ENCODE results near the gene LAD1.

The LAD1 gene

DNA sequence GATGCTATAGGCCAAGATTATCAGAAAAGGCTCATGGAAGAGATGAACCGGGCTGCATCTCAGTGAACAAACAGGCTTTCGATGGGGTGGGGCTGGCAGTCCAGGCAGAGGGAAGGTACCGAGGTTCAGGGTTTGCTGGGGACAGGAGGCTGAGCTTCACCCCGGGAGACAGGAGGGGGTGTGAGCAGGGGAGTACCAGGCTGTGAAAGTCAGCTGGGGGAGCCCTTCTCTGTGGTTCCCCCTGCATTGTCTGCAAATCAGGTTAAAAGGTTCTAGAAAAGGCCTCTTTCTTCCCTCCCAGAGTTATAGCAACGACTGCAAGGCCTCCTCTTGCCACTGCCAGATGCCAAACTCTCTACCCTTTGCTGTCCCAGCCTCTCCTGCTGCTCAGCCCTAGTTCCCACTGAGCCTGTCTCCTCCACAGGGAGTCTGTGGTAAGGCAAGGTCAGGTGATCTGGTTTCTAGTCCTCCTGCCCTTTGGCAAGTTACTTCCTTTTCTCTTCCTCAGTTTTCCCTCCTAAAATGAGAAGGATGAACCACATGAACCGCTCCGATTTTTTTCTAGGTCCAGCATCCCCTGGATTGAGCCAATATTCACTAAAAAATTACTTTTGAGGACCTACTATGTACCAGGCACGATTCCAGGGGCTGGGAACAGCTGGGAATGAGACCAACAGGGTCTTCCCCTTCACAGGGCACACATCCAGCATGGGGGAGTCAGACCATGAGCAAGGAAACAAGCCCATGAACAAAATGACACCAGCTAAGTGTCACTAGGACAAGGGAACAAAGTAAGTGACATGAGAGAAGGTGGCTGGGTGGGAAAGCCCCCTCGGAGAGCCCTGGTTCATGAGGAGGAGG is 7.2 kb downstream of the LAD1 start:
- ATAC-seq = no peak
- DNase-seq = no peak

GRCh38 chr1:201391225-201391624 is 7.9 kb downstream of the LAD1 start:
- no peak for DNase-seq
- no peak for ATAC-seq

- no peak for ATAC-seq
- DNase-seq = no peak
Measured at GRCh38 chr1:201389051-201389450, 10.1 kb downstream of the LAD1 start.

DNA sequence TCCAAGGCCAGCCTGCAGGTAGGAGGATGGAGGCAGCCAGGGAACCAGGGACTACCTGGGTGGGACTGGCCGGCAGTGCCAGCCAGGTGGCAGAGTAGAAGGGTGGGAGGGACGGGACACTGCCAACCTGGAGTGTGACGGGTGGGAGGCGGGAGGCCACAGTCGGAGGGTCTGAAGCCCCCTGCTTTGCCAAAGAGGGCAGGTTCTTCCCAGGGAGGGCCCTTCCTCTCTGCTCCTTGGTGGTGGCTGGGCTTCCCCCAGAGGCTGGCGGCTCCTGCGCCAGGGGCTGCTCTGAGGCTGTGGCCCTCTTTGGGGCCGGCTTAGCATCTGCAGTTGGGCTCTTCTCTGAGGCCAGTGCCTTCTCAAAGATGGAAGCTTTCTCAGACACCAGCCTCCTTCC is 12.9 kb downstream of the LAD1 start:
- no peak for DNase-seq
- no peak for ATAC-seq

DNA sequence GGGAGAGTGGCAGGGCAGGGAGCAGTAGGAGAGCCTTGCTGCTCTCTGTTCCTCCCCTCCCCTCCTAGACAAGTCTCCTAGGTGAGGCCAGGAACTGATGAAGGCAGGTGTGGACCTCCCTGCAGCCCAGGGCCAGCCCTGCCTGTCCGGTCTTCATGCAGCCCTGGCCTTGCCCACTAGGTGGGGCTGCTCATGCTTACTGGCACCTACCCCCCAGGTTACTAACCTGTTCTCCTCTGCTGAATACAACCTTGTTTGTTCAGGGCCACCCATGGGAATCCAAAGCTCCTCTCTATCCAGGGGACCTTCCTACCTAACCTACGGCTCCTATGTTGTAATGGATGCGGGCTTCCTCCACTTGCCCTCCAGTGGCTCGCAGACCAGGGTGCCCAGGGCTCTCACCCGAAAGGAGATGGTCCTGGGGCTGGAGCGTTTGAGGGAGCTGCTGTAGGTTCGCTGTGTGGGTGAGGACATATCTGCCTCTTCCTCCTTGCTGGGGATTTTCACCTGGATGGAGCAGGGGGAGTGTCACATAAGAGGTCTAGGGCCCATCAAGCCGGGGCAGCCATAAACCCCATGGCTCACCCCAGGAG is 13.7 kb downstream of the LAD1 start:
- DNase-seq = peak; percentile 67

GRCh38 chr1:201384406-201384782 is 14.7 kb downstream of the LAD1 start:
- no peak for ATAC-seq
- DNase-seq = no peak

More for the DNA sequence above, 13.7 kb downstream of the LAD1 start:
- peak; percentile 34 for ATAC-seq

DNA sequence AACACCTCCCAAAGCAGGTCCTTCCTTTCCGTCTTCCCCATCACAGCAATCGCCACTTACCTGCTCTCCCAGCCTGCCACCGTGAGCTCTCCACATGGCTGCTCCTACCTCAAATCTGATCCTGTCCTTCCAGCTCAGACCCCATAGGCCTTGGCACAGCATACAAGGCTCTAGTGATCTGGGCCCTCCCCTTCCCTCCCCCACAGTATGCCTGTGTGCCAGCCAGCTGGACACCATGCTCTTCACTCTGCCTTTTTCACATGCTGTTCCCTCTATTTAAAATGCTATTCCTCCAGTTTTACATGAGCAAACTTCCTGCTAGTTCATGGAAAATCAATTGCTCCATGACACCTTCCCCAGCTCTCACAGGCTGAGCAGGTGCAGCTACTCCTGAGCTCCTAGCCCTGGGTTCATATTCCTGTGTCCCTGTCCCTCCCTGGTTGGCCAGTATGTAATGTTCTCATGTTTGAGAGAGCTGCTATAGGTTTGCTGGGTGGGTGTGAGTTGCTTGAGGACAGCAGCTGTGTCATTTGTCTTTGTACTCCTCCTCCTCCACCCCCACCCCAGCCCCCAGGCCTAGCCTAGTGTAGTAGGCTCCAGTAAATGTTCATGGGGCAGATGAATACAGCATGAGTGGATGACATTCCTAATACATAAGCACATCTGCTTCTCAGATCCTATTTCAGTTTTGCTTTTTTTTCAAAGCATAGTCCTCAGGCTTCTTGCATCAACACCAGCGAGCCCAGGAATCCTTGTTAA is 15.3 kb downstream of the LAD1 start:
- no peak for ATAC-seq
- DNase-seq = no peak

- no peak for ATAC-seq
Measured at GRCh38 chr1:201381130-201381529, 18.0 kb downstream of the LAD1 start.

GRCh38 chr1:201379733-201380242 is 19.3 kb downstream of the LAD1 start:
- DNase-seq (no peak), ATAC-seq (no peak)

More at GRCh38 chr1:201381130-201381529, 18.0 kb downstream of the LAD1 start:
- no peak for DNase-seq

- DNase-seq (no peak), ATAC-seq (no peak)
Measured at GRCh38 chr1:201378804-201379203, 20.3 kb downstream of the LAD1 start.

- ATAC-seq (no peak), DNase-seq (no peak)
Measured at GRCh38 chr1:201377611-201378092, 21.5 kb downstream of the LAD1 start, which contains the start of gene TNNT2. Gene TNNT2 (minus strand): TSS chr1:201377680. CDS start chr1:201373254, 4,426 bp downstream.

GRCh38 chr1:201376464-201377374 is 22.4 kb downstream of the LAD1 start:
- ATAC-seq = no peak
- peak; percentile 26 for DNase-seq

DNA sequence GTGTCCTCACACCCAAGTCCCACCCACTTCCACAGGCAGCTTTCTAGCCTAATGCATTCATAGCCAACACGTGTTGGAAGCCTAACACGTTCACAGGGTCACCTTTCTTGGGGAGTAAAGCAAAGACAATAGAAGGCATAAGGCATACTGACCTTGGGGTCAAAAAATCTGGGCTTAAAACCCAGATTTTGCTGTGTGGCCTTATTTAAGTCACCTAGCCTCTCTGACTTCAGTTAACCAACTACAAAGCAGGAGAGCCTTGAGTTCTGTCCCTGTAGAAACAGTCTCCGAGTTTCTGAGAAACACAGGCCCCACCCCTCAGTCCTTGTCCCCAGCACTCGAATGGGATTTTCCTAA is 23.0 kb downstream of the LAD1 start:
- DNase-seq = no peak
- ATAC-seq = no peak

GRCh38 chr1:201375169-201375568 is 24.0 kb downstream of the LAD1 start:
- ATAC-seq (no peak), DNase-seq (no peak)

GRCh38 chr1:201374364-201374763 is 24.8 kb downstream of the LAD1 start:
- DNase-seq (no peak), ATAC-seq (no peak)

DNA sequence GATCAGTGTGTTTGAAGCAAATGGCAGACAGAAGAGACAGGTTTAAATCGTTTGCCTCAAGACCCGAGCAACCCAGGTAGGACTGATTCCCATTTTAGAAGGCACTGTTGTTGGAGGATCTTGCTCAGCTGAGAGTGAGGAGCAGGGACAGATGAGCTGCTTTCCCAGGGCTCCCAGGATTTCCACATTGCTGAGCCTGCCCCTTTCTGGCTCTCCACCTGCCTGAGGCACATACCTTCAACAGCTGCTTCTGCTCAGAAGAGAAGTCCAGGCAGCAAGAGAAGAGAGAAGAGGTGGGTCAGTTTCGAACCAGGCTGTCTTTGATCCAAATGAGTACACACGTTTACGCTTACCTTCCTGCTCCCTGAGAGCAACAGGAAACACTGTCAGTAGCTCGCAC is 27.3 kb downstream of the LAD1 start:
- ATAC-seq (no peak), DNase-seq (no peak)

GRCh38 chr1:201371276-201371675 is 27.8 kb downstream of the LAD1 start:
- DNase-seq (no peak), ATAC-seq (no peak)

GRCh38 chr1:201370500-201370899 is 28.6 kb downstream of the LAD1 start:
- ATAC-seq (no peak), DNase-seq (no peak)

GRCh38 chr1:201369209-201369608 is 29.9 kb downstream of the LAD1 start:
- no peak for ATAC-seq
- DNase-seq = no peak

DNA sequence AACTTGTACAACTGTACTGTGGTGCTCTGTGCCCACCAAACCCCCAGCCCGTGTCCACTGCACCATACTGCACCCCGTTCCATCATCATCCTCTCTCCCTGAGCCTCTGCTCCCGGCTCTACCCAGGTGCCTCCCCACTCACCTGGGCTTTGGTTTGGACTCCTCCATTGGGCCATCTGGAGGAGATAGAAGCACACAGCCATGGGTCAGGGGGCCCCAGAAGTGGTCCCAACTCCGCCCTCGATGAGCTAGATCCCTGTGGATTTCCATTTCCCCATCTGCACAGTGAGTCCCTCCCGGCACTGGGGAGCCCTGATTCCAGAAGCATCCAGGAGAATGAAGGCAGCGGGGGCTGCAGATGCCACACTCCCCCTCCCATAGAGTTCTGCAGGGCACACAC is 32.4 kb downstream of the LAD1 start:
- DNase-seq (no peak), ATAC-seq (no peak)

GRCh38 chr1:201365251-201365650 is 33.9 kb downstream of the LAD1 start:
- DNase-seq (no peak), ATAC-seq (no peak)

DNA sequence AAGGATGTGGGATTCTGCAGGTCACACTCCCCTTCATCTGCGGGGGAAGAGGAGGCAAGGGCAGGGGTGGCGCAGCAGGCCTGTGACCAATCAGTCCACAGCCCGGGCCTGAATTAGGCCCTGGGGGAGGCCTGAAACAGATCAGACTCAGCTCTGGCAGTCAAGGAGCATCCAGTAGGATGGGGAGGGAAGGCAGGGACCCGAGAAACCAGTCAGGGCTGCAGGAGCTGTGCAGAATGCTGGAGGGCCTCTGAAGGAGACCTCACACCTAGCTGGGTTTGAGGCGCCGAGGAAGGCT is 34.4 kb downstream of the LAD1 start:
- DNase-seq (no peak), ATAC-seq (no peak)

All from stimulated activated naive CD8-positive, alpha-beta T cell treated with anti-CD3 and anti-CD28 coated beads, Interleukin-15, Interleukin-2, amounts not matched to agents 100 U/mL and 50 U/mL, for 24 hours (primary cell).